Effector memory CD4-positive, alpha-beta T cell (primary cell): ENCODE measurements around the gene URB1.

Source experiments
- DNase-seq, 3 donors: peaks; one replicate each; pipeline ENCODE4 v3.0.0-alpha.2; 2020
- H3K27ac ChIP-seq: 2 replicates; pipeline ENCODE4 v1.7.0; 2013; ENCODE audit warnings: mild to moderate bottlenecking, low read length, moderate library complexity; ENCODE audit not compliant: insufficient read depth, poor library complexity, severe bottlenecking
- H3K27me3 ChIP-seq: replicated peaks from 2 replicates; pipeline ENCODE4 v1.7.0; 2013; ENCODE audit warnings: mild to moderate bottlenecking, low read length; ENCODE audit not compliant: insufficient read depth, control insufficient read depth, poor library complexity, severe bottlenecking
- H3K36me3 ChIP-seq: 2 replicates; pipeline ENCODE4 v1.7.0; 2013; ENCODE audit warnings: mild to moderate bottlenecking, low read length, moderate library complexity; ENCODE audit not compliant: control insufficient read depth, insufficient read depth
- H3K4me1 ChIP-seq: 2 replicates; pipeline ENCODE4 v1.7.0; 2013; ENCODE audit warnings: low read length, mild to moderate bottlenecking; ENCODE audit not compliant: control insufficient read depth, insufficient read depth, poor library complexity, severe bottlenecking
- H3K4me3 ChIP-seq: 2 replicates; pipeline ENCODE4 v1.7.0; 2013; ENCODE audit warnings: low read length, low read depth, mild to moderate bottlenecking; ENCODE audit not compliant: insufficient read depth, poor library complexity, severe bottlenecking
- H3K9me3 ChIP-seq: 2 replicates; pipeline ENCODE4 v1.7.0; 2013; ENCODE audit warnings: mild to moderate bottlenecking, low read length, moderate library complexity; ENCODE audit not compliant: control insufficient read depth

The URB1 gene

DNA sequence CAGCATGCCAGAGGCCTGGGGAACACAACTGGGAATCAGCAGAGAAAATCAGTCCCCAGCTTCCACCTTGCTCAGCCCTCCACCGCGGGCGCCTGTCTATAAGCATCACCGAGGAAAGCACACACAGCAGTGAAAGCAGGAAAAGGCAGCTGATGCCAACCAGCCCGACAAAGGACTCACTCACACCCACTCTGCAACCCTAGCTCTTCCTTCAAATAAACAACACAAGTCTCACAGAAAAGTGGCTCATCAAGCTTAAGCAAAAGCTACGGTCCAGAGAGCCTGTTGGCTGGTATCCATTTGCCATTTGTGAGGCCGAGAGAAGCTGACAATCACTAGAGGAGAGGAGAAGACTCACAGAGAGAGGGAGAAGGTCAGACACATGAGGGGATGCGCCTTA, 67.1 kb downstream of the URB1 start:
- Histone ChIP-seq H3K4me1 (no peaks in the 10 kb centered on the region), H3K4me3 (no peak overlapping the region), H3K9me3 (no peaks in the 10 kb centered on the region), H3K36me3 (peaks cover 56% of the 10 kb centered on the region), H3K27me3 (no peaks in the 10 kb centered on the region), H3K27ac (no peak overlapping the region)
- no peak for DNase-seq

- H3K36me3 ChIP-seq, result peaks cover 82% of the 10 kb centered on the region
- DNase-seq, result no peak
- H3K9me3 ChIP-seq, result no peaks in the 10 kb centered on the region
- H3K27me3 ChIP-seq, result no peaks in the 10 kb centered on the region
- H3K4me1 ChIP-seq, result no peaks in the 10 kb centered on the region
- H3K27ac ChIP-seq, result no peak overlapping the region
- H3K4me3 ChIP-seq, result no peak overlapping the region
These were observed 70.1 kb downstream of the URB1 start for GRCh38 chr21:32322676-32323075.

DNA sequence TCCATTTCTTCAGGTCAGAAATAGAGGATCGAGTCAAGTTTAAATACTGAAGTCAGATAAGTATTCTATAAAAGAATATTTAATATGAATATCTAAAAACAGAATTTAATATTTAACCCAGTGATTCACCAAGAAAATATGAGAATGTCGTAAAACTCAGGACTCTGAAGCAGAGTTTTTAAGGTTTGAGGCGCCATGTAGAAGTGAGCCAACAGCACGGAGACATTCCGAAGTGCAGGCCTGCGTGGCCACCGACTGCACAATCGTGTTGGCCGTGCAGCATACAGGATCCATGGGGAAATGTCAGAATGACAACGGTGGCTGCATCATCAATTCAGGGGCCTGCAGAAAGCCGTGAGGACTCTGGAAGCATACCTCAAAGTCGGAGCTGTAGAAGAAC, 70.7 kb downstream of the URB1 start:
- H3K36me3 ChIP-seq, result peaks cover 88% of the 10 kb centered on the region
- H3K27ac ChIP-seq, result no peak overlapping the region
- H3K4me3 ChIP-seq, result no peak overlapping the region
- no peak for DNase-seq
- no peaks in the 10 kb centered on the region for H3K27me3 ChIP-seq
- no peaks in the 10 kb centered on the region for H3K9me3 ChIP-seq
- no peaks in the 10 kb centered on the region for H3K4me1 ChIP-seq

DNA sequence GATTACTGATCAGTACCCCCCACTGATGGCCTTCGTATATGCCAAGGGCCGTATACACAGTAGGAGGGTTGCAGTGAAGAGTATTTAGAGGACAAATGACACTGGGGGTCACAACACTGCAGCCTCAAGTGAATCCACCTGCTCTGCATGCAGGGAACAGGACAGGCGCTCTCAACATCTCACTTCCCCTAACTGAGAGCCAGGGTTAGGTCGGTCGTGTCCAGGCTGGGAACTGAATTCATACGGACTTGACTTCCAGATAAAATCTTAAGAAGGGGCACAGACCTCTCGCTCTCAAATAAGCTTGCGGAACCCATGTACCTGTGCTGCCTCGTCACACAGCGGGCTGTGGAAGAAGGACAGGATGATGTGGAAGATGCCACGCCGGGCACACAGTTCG, 71.3 kb downstream of the URB1 start:
- DNase-seq, result no peak
- H3K4me3 ChIP-seq, result no peak overlapping the region
- no peaks in the 10 kb centered on the region for H3K9me3 ChIP-seq
- no peak overlapping the region for H3K27ac ChIP-seq
- no peaks in the 10 kb centered on the region for H3K4me1 ChIP-seq
- H3K27me3 ChIP-seq, result no peaks in the 10 kb centered on the region
- peaks cover 94% of the 10 kb centered on the region for H3K36me3 ChIP-seq

- no peak for DNase-seq
- no peaks in the 10 kb centered on the region for H3K27me3 ChIP-seq
- no peaks in the 10 kb centered on the region for H3K9me3 ChIP-seq
- no peak overlapping the region for H3K27ac ChIP-seq
- no peak overlapping the region for H3K4me3 ChIP-seq
- H3K4me1 ChIP-seq, result no peaks in the 10 kb centered on the region
- H3K36me3 ChIP-seq, result peaks cover 97% of the 10 kb centered on the region
These were observed 72.1 kb downstream of the URB1 start for GRCh38 chr21:32320726-32321125.

GRCh38 chr21:32320059-32320458, 72.8 kb downstream of the URB1 start:
- no peak for DNase-seq
- no peak overlapping the region for H3K4me3 ChIP-seq
- no peak overlapping the region for H3K27ac ChIP-seq
- peaks cover 95% of the 10 kb centered on the region for H3K36me3 ChIP-seq
- no peaks in the 10 kb centered on the region for H3K4me1 ChIP-seq
- no peaks in the 10 kb centered on the region for H3K9me3 ChIP-seq
- H3K27me3 ChIP-seq, result no peaks in the 10 kb centered on the region

- Histone ChIP-seq H3K27ac (no peak overlapping the region), H3K27me3 (no peaks in the 10 kb centered on the region), H3K36me3 (peaks cover 85% of the 10 kb centered on the region), H3K4me1 (no peaks in the 10 kb centered on the region), H3K4me3 (no peak overlapping the region), H3K9me3 (no peaks in the 10 kb centered on the region)
- DNase-seq, result no peak
These were observed 73.8 kb downstream of the URB1 start for GRCh38 chr21:32319012-32319411.

DNA sequence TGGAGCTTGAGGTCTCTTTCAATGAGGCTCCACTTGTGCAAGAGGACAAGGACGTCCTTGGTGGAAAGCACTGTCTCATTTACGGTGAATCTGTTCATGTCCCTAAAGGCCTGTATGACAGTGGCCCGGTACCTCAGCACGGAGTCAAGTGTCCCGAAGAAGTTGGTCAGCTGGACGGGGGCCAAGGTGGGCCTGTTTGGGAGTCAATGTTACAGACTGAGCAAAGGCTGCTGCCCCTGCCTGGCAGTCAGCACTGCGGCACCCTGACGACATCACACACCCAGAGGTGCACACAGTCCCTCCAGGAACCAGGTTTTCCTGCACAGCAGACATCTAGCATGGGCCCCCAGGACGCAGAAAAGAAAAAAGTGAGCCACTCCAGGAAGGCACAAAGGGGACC, 75.1 kb downstream of the URB1 start:
- Histone ChIP-seq H3K36me3 (peaks cover 74% of the 10 kb centered on the region), H3K4me3 (no peak overlapping the region), H3K4me1 (no peaks in the 10 kb centered on the region), H3K9me3 (no peaks in the 10 kb centered on the region), H3K27ac (no peak overlapping the region), H3K27me3 (no peaks in the 10 kb centered on the region)
- no peak for DNase-seq

GRCh38 chr21:32316361-32317215, 76.2 kb downstream of the URB1 start:
- no peaks in the 10 kb centered on the region for H3K4me1 ChIP-seq
- H3K27me3 ChIP-seq, result no peaks in the 10 kb centered on the region
- no peaks in the 10 kb centered on the region for H3K9me3 ChIP-seq
- no peak overlapping the region for H3K4me3 ChIP-seq
- no peak overlapping the region for H3K27ac ChIP-seq
- DNase-seq, result no peak
- H3K36me3 ChIP-seq, result peaks cover 69% of the 10 kb centered on the region

DNA sequence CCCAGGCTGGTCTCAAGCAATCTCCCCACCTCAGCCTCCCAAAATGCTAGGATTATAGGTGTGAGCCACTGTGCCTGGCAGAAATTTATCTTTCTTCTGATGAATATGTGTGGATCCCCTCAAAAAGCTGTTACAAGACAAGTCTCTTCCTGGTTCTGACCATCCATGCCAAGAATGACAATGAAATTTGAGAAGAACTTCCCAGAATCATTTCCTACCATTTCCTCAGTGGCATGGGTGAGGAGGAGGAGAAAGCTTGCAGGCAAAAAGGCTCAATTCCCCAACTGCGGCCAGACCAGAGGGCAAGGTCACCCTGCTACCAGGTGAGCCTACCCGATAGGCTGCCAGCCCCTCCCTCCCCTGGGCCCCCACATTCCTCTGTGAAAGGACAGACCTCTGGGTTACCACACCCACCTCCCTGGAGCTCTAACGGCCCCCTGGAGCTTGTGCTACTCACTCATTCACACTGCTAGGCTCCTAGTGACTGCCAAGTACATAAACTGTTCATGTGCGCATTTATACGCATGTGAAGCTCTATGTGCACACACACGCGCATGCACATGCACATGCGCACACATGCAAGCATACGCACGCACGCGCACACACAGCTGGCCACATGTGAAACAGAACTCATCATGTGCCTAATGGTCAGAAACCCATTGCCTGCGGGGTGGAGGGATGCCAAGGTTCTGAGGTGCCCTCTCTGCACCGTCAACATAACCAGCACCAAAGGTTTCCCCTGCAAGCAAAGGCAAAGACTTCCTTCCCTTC, 77.1 kb downstream of the URB1 start:
- H3K27me3 ChIP-seq, result no peaks in the 10 kb centered on the region
- H3K9me3 ChIP-seq, result no peaks in the 10 kb centered on the region
- no peaks in the 10 kb centered on the region for H3K4me1 ChIP-seq
- peaks cover 60% of the 10 kb centered on the region for H3K36me3 ChIP-seq
- no peak overlapping the region for H3K4me3 ChIP-seq
- no peak overlapping the region for H3K27ac ChIP-seq
- no peak for DNase-seq
